CD4-positive, alpha-beta T cell treated with Interleukin-21 for 1 hour (primary cell): ENCODE data around the gene STX12.
"Not testable (repeated sequence)": the region's sequence is repeated elsewhere in the genome, so short reads cannot be mapped to it uniquely, and the experiment has no call there.

Source experiments
- DNase-seq: peaks from one replicate; pipeline ENCODE4 v3.0.0-alpha.2; 2020

The STX12 gene

DNA sequence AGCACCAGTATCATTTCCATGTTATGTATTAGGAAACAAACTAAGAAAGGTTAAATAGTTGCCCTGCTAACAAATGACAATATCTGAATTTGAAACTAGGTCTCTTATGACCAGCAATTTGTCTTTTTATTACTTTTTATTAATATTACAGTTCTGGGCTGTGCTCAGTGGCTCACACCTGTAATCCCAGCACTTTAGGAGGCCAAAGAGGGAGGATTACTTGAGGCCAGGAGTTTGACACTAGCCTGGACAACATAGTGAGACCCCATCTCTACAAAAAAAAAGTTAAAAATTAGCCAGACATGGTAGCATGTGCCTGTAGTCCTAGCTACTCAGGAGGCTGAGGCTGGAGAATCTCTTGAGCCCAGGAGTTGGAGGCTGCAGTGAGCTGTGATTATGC, 3.3 kb downstream of the STX12 start:
- not testable (repeated sequence) for DNase-seq

DNA sequence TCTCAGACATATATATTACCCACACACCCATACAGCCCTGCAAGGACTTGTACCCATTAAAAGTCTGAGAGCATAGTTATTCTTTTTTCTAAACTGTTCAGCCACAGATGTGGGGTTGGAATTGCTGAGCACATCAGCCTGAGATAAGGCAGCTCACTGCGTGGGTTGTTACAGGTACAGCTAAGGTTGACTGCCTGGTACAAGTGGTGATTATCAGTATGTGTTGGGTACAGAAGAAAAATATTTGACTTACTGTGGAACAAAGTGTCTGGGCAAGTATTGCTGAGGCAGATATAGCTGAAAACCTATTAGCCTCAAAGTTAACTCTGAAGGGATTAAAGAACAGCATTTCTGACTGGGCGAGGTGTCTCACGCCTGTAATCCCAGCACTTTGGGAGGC, 5.0 kb downstream of the STX12 start:
- DNase-seq: no peak

DNA sequence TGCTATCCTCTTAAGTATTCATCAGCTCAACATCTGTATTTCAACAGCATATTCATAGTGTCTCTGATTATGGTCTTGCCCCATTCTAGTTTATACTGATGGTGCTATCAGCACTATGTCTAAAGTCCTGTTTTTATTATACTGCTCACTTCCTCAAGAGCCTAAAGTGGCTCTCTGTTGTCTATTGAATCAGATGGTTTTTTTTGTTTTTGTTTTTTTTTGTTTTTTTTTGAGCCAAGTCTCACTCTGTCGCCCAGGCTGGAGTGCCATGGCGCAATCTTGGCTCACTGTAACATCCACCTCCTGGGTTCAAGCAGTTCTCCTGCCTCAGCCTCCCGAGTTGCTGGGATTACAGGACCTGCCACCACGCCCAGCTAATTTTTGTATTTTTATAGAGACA, 6.1 kb downstream of the STX12 start:
- DNase-seq: no peak

DNA sequence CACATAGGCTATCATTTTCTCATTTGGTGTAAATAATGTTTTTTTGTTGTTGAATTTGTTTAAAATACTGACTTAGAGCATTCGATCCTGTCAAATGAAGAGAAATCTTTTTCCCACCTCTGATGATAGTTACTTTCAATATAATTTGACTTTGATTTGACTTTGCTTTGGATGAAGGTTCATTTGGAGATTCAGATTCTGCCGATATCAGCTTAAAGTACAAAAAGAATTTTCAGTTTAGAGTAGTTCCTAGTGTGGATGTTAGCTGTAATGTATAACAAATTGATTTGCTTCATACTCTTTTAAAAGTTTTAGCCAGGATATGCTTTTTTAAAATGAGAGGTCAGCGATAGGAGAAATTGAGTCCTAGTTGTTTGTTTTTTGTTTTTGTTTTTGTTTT, 9.9 kb downstream of the STX12 start:
- DNase-seq: no peak

DNA sequence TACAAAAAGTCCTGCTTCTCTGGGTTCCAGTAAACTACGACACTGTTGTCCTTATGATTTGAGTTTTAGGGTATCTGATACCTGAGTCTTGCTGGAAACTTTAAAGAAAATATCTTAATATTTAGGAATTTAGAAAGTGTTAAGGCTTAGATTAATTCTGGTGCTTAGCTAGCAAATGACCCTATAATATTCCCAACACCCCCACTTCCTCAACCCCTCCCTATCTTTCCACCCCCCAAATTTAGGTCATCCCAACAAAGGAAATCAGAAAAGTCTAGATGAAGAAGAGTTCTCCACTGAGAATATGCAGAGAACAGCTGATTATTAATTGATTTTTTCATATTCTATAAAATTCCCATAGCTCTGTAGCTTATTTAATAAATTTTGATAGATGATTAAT, 11.7 kb downstream of the STX12 start:
- DNase-seq: no peak

DNA sequence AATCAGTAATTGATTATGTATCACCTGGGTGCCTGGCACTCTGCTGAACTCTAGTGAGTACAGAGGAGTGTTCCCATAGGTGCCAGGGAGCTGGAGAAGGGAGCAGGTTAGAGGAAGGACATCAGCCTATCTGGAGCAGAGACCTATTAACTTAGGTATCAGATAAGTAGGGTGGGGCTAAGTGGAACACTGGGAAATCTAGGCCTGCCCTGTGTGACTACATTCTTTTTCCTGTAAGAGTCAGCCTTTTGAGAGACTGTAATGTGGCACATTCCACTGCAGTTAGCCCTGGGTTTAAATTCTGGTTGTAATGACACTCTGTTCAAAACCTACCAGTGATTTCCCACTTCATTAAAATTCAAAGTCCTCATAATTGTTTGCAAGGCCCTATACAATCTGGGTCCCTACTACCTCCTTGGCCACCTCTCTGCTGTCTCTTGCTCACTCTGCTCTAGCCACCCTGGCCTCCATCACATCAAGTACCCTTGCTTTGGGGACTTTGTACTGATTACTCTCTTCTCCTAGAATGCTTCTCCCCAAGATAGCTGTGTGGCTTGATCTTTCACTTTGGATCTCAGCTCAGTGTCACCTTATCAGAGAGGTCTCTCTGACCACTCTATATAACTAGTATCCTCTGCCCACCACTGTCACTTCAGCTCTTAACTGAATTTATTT, 12.9 kb downstream of the STX12 start:
- DNase-seq: no peak

DNA sequence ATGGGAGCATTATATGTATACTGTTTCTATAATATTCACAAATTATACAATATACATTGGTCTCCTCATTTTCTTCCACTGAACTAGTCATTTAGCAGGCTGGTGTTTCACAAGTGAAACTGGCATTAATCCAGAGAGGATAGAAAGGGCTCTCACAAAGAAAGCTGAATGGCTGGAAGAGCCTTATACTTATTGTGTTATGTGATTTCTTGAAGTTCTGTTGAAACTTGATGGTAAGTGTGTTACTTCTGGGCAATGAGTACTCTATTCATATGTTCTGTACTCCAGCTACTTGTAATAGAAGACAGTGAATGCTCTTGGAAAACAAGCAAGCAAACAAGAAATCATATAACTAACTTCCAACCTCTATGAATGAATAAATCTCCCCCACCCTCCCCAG, 14.9 kb downstream of the STX12 start:
- no peak for DNase-seq

DNA sequence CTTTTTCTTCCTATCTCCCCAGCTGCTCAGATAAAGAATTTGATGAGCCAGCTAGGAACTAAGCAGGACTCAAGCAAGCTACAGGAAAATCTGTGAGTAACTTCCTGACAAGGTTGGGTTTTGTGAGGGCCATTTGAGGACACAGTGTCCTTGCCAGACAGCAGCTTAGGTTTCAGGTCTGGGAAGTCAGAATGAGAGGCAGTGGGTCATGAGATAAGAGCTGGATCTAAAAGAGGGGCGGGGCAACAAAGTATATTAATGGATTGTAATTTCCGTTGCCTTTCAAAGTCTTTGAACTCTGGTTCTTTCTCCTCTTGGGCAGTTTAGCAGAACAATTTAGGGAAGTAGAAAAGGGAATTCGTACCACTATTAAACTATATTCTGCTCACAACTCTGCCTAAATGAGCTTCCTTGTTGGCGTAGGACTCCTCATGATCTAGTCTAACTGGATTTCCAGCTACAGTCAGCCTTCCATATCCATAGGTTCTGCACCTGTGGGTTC, 16.6 kb downstream of the STX12 start:
- DNase-seq: no peak

DNA sequence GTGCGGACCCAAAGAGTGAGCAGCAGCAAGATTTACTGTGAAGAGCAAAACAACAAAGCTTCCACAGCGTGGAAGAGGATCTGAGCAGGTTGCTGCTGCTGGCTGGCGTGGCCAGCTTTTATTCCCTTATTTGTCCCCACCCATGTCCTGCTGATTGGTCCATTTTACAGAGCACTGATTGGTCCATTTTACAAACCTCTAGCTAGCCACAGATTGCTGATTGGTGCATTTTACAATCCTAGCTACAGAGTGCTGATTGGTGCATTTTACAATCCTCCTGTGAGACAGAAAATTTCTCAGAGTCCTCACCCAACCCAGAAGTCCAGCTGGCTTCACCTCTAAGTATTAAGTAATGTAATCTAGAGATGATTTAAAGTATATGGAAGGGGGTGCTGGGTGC, 17.3 kb downstream of the STX12 start:
- DNase-seq: not testable (repeated sequence)

DNA sequence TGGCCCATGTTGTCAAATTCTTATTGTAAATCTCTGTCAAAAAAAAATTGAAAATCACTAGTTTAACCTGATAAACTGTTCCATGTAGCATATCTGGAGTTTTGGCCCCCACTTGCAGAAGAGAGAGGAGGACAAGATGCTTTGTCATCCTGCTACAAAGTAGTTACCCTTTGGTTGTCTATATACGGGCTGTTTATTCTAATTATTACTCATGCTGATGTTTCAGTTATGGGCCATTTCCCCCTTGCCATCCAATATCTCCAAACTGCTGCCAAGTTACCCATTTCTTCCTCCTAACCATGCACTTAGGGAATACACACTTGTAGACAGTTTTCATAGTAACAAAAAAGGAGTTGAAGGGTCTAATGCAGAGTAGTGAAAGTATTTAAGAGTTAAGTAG, 22.6 kb downstream of the STX12 start:
- no peak for DNase-seq

DNA sequence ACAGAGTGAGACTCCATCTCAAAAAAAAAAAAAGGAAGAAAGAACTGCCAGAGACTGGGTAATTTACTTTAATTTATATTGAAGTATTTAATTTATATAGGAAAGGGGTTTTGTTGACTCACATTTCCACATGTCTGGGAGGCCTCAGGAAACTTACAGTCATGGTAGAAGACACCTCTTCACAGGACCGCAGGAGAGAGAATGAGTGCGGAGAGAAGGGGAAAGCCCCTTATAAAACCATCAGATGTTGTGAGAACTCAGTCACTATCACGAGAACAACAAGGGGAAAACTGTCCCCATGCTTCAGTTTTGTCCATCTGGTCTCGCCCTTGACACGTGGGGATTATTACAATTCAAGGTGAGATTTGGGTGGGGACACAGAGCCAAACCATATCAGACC, 31.8 kb downstream of the STX12 start:
- DNase-seq: no peak

DNA sequence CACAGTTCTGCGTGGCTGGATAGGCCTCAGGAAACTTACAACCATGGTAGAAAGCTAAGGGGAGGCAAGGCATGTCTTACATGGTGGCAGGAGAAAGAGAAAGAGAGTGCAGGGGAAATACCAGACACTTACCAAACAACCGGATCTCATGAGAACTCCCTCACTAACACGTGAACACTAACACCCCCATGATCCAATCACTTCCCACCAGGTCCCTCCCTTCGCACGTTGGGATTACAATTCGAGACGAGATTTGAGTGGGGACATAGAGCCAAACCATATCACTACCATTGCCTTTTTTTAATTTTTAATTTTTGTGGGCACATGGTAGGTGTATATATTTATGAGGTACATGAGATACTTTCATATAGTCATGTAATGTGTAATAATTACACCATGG, 33.7 kb downstream of the STX12 start:
- no peak for DNase-seq

DNA sequence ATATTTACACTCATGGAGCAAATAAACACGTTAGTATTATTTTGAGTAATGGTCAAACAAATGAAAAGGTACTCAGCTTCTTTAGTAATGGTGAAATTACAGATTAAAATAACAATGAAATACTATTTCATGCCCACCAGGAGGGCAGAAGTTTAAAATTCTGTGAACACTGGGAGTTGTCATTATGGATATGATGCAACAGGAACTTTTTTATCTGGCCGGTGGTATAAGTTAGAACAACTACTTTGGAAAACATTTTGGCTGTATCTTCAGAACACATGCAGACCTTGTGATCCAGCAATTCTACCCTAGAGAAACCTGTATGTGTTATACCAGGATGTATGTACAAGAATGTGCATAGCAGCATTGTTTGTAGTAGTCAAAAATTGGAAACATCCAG, 34.4 kb downstream of the STX12 start:
- DNase-seq: no peak

DNA sequence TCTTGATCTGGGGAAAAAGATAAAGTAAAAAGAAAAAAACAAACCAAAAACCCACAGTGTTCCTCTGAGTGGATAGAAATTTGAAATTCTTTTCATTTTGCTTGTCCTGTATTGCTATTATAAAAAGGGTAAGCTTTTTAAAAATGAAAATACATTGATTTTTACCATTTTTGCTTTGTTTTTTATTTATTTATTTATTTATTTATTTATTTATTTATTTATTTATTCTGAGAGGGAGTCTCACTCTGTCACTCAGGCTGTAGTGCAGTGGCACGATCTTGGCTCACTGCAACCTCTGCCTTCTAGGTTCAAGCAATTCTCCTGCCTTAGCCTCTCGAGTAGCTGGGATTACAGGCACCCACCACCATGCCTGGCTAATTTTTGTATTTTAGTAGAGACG, 35.1 kb downstream of the STX12 start:
- DNase-seq: not testable (repeated sequence)

DNA sequence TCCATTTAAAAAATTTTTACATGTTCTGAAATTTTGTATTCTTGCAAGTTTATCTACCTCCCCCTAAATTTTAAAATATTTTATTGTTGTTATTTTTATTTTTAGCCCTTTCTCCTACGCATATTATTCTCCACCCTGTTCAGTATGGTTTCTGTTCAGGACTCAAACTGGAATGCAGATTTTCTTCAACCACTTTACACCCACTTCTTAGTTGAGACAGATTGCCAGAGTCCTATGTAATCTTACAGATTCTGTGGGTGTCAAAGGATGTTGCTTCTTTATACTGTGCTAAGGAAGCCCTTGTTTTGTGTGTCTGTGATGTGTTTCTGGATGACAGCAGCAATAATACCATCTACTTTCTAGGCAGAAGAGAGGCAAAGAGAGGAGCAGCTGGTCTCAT, 36.9 kb downstream of the STX12 start:
- DNase-seq: no peak

DNA sequence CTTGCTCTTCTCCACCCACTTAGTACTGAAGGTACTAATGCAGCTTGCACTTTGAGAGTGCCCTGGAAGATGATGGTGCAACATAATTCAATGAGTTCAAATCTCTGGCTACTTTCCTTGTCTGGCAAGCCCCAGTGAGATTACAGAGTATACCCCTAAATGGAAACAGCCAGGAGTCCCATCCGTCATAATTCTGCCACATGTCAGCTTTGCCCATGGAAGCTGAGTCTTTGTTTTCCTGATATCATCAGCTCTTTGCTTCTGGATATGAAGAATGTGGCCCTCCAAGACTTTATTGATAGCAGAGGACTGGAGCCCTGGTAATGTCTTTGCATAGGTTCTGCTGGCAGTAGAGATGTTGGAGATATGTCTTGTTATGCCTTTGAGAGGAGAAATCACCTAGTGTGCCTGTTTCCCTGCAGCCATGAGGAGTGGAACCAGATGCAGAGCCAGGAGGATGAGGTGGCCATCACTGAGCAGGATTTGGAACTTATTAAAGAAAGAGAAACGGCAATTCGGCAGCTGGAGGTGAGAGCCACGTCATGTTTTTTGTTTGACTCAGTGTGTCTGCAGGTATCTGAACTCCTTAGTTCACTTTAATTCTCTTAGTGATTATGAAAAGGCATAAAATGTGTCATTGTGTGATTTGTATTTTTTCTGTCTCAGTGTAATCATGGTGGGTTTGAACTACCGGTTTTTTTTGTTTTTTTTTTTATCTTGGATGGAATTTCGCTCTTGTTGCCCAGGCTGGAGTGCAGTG, 38.9 kb downstream of the STX12 start:
- DNase-seq: no peak

DNA sequence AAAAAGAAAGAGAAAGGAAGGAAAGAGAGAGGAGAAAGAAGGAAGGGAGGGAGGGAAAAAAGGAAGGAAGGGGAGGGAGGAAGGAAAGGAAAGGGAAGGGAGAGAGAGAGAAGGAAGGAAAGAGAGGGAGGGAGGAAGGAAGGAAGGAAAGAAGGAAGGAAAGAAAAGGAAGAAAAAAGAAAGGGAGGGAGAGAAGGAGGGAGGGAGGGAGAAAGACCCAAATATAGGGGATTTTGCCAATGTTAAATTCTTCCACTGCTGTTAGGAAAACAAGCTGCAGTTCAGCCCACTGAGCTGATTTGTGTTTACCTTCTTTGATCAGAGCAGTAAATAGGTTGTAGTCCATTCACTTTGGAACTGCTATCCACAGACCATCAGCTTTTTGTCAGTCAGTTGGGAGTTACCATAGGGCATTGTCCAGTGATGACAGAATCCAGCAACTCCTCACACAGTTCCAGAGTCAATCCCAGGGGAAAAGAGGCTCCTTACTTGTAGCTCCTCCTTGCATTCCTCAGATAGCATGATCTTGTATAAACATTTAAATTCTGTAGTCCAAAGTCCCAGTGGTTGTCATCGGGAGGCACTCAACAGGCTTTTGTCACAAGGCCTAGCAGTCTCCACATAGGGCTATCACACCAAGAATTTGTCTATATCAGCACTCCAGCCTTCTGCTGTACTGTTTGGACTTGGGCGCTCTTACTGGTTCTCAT, 44.1 kb downstream of the STX12 start:
- no peak for DNase-seq

DNA sequence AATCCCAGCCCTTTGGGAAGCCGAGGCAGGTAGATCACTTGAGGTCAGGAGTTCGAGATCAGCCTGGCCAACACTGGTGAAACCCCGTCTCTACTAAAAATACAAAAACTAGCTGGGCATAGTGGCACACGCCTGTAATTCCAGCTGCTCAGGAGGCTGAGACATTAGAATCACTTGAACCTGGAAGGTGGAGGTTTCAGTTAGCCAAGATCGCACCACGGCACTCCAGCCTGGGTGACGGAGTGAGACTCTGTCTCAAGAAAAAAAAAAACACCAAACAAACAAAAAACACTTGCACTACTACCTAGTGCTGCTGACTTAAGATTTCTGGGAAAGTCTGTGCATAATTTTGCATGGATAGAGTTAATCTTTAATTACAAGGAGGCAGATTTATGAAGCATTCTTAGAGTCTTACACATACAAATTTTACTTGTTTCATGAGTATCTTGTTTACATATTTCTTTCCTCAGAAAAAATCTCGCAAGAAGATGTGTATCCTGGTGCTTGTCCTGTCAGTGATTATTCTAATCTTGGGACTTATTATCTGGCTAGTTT, 48.8 kb downstream of the STX12 start:
- no peak for DNase-seq

DNA sequence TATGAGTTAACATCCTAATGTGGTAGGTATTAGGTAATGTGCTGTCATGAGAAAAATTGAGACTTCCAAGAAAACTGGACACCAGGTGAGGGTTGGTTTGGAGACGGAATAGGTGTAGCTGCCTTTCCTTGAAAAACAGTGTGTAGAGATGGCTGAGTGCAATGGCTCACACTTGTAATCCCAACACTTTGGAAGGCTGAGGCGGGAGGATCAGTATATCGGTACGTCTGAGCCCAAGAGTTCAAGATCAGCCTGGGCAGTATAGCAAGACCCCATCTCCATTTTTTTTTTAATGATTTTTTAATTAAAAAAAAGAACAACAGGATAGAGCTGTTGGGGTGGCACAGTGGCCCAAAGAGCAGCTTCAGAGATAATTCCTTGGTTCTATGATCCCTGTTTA, 50.8 kb downstream of the STX12 start:
- DNase-seq: no peak

DNA sequence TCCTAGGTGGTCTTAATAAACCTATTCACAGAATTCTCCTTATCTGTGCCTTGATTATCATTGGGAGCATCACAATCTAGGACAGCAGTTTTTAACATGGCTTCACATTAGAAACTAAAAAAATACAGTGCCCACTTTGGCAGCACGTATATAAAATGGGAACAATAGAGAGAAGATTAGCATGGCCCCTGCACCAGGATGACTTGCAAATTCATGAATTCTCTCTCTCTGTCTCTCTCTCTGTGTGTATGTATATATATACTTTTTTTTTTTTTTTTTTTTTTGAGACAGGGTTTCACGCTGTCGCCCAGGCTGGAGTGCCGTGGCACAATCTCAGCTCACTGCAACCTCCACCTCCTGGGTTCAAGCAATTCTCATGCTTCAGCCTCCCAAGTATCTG, 51.4 kb downstream of the STX12 start:
- no peak for DNase-seq

DNA sequence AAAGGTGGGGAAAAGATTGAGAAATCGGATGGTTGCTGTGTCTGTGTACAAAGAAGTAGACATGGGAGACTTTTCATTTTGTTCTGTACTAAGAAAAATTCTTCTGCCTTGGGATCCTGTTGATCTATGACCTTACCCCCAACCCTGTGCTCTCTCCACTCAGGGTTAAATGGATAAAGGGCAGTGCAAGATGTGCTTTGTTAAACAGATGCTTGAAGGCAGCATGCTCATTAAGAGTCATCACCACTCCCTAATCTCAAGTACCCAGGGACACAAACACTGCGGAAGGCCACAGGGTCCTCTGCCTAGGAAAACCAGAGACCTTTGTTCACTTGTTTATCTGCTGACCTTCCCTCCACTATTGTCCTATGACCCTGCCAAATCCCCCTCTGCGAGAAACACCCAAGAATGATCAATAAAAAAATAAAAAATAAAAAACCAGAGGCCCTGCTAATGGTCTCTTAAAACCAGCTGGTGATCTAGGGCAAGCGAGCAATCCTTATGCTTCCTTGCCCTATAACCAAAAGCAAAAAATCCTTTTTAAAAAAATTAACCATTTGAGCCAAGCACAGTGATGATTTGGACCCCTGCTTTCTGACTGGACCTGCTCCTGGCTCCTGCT, 56.4 kb downstream of the STX12 start:
- DNase-seq: not testable (repeated sequence)

DNA sequence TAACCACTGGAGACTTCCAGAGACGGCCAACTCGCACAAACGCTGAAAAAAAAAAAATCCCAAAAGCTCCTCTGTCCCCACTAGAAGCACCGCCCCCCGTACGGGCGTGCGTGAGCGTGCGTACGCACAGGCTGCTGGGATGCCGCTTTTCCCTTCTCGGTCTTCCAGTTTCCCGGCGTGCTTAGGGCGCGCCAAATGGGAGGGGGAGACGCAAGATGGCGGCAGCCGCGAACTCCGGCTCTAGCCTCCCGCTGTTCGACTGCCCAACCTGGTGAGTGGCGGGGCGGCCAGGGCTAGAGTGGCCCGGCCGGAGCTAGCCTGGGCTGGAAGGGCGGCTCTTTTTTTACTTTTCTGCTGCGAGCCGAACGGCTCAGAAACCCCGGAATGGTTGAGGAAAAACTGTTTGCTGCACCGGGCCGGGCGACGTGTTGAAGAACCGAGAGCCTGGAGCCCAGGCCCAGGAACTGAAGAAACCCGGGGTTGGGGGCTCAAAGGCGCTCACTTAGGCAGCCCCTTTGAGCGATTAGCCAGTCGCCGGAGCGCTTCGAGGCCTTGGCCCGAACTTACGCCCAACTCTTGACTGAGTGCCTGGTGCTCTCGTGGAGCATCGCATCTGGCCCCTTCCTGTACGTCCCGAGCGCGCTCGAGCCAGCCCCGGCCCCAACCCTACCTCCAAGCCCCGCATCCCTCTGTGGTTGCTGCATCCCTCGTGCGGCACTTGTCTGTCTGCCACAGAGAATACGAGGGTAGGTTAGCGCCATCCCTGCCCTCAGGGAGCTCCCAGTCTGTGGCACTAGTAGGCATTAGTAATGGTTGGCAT, 57.8 kb downstream of the STX12 start, which contains the start of gene PPP1R8:
PPP1R8 (plus strand) TSS at position 162 of the 820 bp plus-strand sequence; CDS start at position 216, 54 bp downstream.
- DNase-seq: peak; percentile 88
